Calu3 (cell line): ENCODE results near the gene CCBE1. TPM values are rescaled to one million over a fixed set of nuclear protein-coding genes. Genes with fewer than 3 reads are reported as not detected.

Source experiments
- BruUV-seq: library from RNA; stranded (reverse); fragments of 400-500 nt; replicated peaks from 2 replicates; lab custom pipeline; 2021; lab: Mats Ljungman, UMichigan
- CTCF ChIA-PET: fragments of 300-600 bp; sonication (Branson Sonifier 250); formaldehyde crosslinking; loops from one replicate; lab custom pipeline; 2022; ENCODE audit warnings: antibody characterized with exemption; lab: Charles Lee
- DNase-seq: peaks from one replicate; pipeline ENCODE4 v3.0.0; 2022
- H3K27ac Mint-ChIP-seq: one replicate; pipeline ENCODE4 v1.8.0; 2022; ENCODE audit warnings: mixed read lengths; ENCODE audit not compliant: unreplicated experiment
- H3K27me3 Mint-ChIP-seq: one replicate; pipeline ENCODE4 v1.8.0; 2022; ENCODE audit warnings: mixed read lengths; ENCODE audit not compliant: unreplicated experiment
- H3K36me3 Mint-ChIP-seq: one replicate; pipeline ENCODE4 v1.8.0; 2022; ENCODE audit warnings: mild to moderate bottlenecking, moderate library complexity, mixed read lengths; ENCODE audit not compliant: insufficient read depth, unreplicated experiment
- H3K4me1 Mint-ChIP-seq: one replicate; pipeline ENCODE4 v1.8.0; 2022; ENCODE audit warnings: mild to moderate bottlenecking, low read depth, mixed read lengths; ENCODE audit not compliant: unreplicated experiment
- H3K4me3 Mint-ChIP-seq: one replicate; pipeline ENCODE4 v1.8.0; 2022; ENCODE audit warnings: mild to moderate bottlenecking, low read depth, moderate library complexity, mixed read lengths; ENCODE audit not compliant: unreplicated experiment
- H3K9me3 Mint-ChIP-seq: one replicate; pipeline ENCODE4 v1.8.0; 2022; ENCODE audit warnings: low read depth, mixed read lengths; ENCODE audit not compliant: unreplicated experiment
- intact Hi-C: fragments of 100-400 bp; cut with micrococcal nuclease; formaldehyde crosslinking; loops from one replicate; pipeline ENCODE4 v1.10.0; 2022; ENCODE audit not compliant: unreplicated experiment
- total RNA-seq: library from RNA; stranded (reverse); gene quantifications from 2 replicates; pipeline ENCODE4 v1.2.3, GENCODE V29; 2022
- TF ChIP-seq, protein P1 (sequence below): fragments of 200-600 bp; IDR thresholded peaks from one replicate; pipeline ENCODE4 v1.8.0; 2022; ENCODE audit warnings: antibody characterized with exemption; ENCODE audit not compliant: unreplicated experiment

The CCBE1 gene
- total RNA-seq, 1 experiment from 2014 or later, result 0.12 TPM

DNA sequence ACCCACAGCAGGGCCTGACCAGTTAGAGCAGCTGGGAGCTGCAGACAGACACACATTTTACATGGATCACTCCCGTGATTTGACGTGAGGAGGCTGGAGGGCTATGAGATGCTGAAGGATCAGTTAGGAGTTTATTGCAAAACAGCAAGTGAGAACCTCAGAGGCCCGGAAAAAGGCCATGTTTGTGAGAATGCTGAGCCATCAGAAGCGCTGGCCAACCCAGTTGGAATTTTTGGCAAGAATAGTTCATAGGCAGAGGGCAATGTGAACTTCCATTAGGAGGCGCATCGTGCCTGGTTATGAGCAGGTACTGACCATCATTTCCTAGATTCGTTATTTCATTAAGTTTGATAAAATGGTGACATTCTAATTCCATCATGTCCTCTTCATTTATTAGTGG lies 314.8 kb downstream of the CCBE1 start:
- TF ChIP-seq, protein P1, sequence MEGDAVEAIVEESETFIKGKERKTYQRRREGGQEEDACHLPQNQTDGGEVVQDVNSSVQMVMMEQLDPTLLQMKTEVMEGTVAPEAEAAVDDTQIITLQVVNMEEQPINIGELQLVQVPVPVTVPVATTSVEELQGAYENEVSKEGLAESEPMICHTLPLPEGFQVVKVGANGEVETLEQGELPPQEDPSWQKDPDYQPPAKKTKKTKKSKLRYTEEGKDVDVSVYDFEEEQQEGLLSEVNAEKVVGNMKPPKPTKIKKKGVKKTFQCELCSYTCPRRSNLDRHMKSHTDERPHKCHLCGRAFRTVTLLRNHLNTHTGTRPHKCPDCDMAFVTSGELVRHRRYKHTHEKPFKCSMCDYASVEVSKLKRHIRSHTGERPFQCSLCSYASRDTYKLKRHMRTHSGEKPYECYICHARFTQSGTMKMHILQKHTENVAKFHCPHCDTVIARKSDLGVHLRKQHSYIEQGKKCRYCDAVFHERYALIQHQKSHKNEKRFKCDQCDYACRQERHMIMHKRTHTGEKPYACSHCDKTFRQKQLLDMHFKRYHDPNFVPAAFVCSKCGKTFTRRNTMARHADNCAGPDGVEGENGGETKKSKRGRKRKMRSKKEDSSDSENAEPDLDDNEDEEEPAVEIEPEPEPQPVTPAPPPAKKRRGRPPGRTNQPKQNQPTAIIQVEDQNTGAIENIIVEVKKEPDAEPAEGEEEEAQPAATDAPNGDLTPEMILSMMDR, result no peak
- peaks cover 2% of the 10 kb centered on the region for H3K9me3 Mint-ChIP-seq
- H3K4me3 Mint-ChIP-seq, result no peak overlapping the region
- no peak for DNase-seq
- H3K27ac Mint-ChIP-seq, result no peak overlapping the region
- no TSS peak for BruUV-seq
- H3K27me3 Mint-ChIP-seq, result peaks cover 32% of the 10 kb centered on the region
- H3K36me3 Mint-ChIP-seq, result no peaks in the 10 kb centered on the region
- peaks cover 12% of the 10 kb centered on the region for H3K4me1 Mint-ChIP-seq
- intact Hi-C loops, result no loop called here
- CTCF ChIA-PET, result interaction anchor here (0.7 kb wide), 1 partner anchor 20 kb away, joined by 3 read pairs; no protein-coding TSS in a partner anchor

DNA sequence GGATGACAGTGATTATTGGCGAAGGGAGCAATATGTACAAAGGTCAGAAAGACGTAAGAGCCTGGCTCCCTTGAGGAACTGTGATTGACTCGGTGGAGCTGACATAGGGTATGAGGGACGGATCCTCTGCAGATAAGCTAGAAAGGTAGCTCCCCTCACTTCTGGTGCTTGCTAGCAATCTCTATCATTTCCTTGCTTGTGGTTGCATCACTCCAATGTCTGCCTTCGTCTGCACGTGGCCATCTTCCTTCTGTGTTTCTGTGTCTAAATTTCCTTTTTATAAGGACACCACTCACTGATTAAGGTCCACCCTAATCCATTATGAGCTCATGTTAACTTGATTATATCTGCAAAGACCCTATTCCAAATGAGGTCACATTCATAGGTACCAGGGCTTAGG lies 315.3 kb downstream of the CCBE1 start:
- Mint-ChIP-seq H3K27me3 (peaks cover 37% of the 10 kb centered on the region), H3K9me3 (peaks cover 2% of the 10 kb centered on the region), H3K27ac (no peak overlapping the region), H3K36me3 (no peaks in the 10 kb centered on the region), H3K4me1 (peaks cover 12% of the 10 kb centered on the region), H3K4me3 (no peak overlapping the region)
- CTCF ChIA-PET, result interaction anchor here (0.7 kb wide), 1 partner anchor 20 kb away, joined by 3 read pairs; no protein-coding TSS in a partner anchor
- TF ChIP-seq, protein P1, result no peak
- no TSS peak for BruUV-seq
- DNase-seq, result no peak
- intact Hi-C loops, result no loop called here

Other genes starting within 250 kb of the CCBE1 start
- 56.1 and 75.4 TPM in 2 replicates for gene PMAIP1, start 202.6 kb upstream of the CCBE1 start, total RNA-seq